ENCODE results near the gene BOLL. TPM values are rescaled to one million over a fixed set of nuclear protein-coding genes. Genes with fewer than 3 reads are reported as not detected.

Gene BOLL
- total and polyA plus RNA-seq, 2 experiments from 2014 or later, result 2.0 TPM; not detected in 1

- Histone ChIP-seq H3K9me2 (ENCODE audit: insufficient read depth) (no peaks in the 10 kb centered on the region), H3F3A (replicated peaks; ENCODE audit: low read depth) (no peaks in the 10 kb centered on the region), H3K27me3 (ENCODE audit: insufficient read depth) (no peaks in the 10 kb centered on the region), H3K79me2 (replicated peaks; ENCODE audit: insufficient read depth) (peaks cover 75% of the 10 kb centered on the region), H2AFZ (no peak overlapping the region), H3K36me3 (ENCODE audit: insufficient read depth) (peaks cover 10% of the 10 kb centered on the region; the same call in 1 of the 2 replicates), H3K27ac (ENCODE audit: low read depth) (no peak overlapping the region), H3K4me1 (ENCODE audit: insufficient read depth) (peaks cover 11% of the 10 kb centered on the region), H3K4me3 (no peak overlapping the region), H4K20me1 (replicated peaks; ENCODE audit: insufficient read depth) (peaks cover 27% of the 10 kb centered on the region), H3K4me2 (no peak overlapping the region)
- ATAC-seq (no peak), DNase-seq (ENCODE audit: low spot score) (no peak)
- no peak overlapping the region for H3K4me3 Mint-ChIP-seq
- peaks cover 45% of the 10 kb centered on the region for H3K36me3 Mint-ChIP-seq (ENCODE audit: low read depth)
- no peak for TF ChIP-seq JUNB (IDR thresholded peaks at IDR 0.05; ENCODE audit: unreplicated experiment)
- no peak for TF ChIP-seq ZNF331 (CRISPR knock-in tag; IDR thresholded peaks at IDR 0.05; ENCODE audit: low read depth)
- TF ChIP-seq ZNF462 (CRISPR knock-in tag; IDR thresholded peaks at IDR 0.05), result no peak
- TF ChIP-seq STAT1 (IDR thresholded peaks at IDR 0.05; ENCODE audit: unreplicated experiment), result no peak
- no peak for TF ChIP-seq CREB1 (CRISPR knock-in tag; IDR thresholded peaks at IDR 0.05; ENCODE audit: low read depth)
- no peak for TF ChIP-seq POLR2AphosphoS5 (IDR thresholded peaks at IDR 0.05; ENCODE audit: low read depth)
- TF ChIP-seq CTCF (conservative IDR thresholded peaks at IDR 0.05; ENCODE audit: low read depth in 2 of 2), result no peak
- TF ChIP-seq NANOG (IDR thresholded peaks at IDR 0.05; ENCODE audit: borderline replicate concordance), result no peak
- no peak for TF ChIP-seq EZH2phosphoT487 (IDR thresholded peaks at IDR 0.05; ENCODE audit: unreplicated experiment)
- TF ChIP-seq ZNF114 (CRISPR knock-in tag; IDR thresholded peaks at IDR 0.05), result no peak
- no peak for TF ChIP-seq ETS1 (IDR thresholded peaks at IDR 0.05)
- TF ChIP-seq REST (IDR thresholded peaks at IDR 0.05; ENCODE audit: unreplicated experiment), result no peak
- TF ChIP-seq EZH2 (IDR thresholded peaks at IDR 0.05; ENCODE audit: low read depth, unreplicated experiment), result no peak
- H3K9me3 Mint-ChIP-seq, result no peaks in the 10 kb centered on the region
- peaks cover 24% of the 10 kb centered on the region for H3K4me1 Mint-ChIP-seq
- H3K27me3 Mint-ChIP-seq (ENCODE audit: insufficient read depth, low read depth, poor library complexity), result no peaks in the 10 kb centered on the region
- H3K27ac Mint-ChIP-seq, result no peak overlapping the region
Observed at GRCh38 chr2:197711578-197711977, 73.5 kb downstream of the BOLL start.
